GM12801 (cell line): ENCODE data around the gene MYBBP1A.

Experiments used
- CTCF ChIP-seq: IDR thresholded peaks from one replicate; pipeline ENCODE4 v1.5.1; 2011; ENCODE audit warnings: control low read depth; ENCODE audit not compliant: insufficient read length; ENCODE audit errors: extremely low read depth

The MYBBP1A gene

DNA sequence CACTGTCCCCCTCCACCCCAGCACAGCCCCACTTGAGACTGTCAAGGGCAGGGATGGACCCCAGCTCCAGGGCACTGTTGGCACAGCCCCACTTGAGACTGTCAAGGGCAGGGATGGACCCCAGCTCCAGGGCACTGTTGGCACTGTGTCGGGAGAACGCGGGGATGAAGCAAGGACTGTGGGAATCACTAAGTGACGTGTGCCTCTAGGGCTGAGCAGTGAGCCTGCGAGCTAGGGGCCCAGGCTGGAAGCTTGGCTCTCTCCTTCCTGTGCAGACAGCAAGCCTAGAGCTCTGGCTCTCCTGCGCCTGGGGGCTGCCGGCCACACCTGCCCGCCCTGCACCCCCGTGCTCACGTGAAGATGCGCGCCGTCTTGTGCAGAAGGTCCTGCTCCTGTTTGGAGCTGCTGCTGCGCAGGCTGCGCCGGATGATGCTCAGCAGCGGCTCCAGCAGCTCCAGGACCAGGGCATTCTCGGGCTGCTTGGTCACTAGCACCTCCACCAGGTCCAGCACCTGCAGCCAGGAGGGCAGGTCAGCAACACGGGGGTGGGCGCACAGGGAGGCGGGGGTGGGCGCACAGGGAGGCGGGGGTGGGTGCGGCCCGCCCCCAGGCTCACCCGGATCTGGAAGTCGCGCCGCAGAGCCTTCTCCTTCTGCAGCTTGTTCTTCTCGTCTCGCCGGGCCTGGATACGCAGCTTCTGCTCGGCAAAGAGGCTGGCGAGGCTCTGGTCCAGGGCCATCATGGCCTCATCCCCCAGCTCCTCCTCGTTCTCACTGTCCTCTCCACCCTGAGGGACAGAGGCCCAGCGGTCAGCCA lies 10.8 kb downstream of the MYBBP1A start:
- no peak for TF ChIP-seq CTCF

GRCh38 chr17:4543557-4544026 lies 11.6 kb downstream of the MYBBP1A start:
- no peak for TF ChIP-seq CTCF

GRCh38 chr17:4542726-4543191 lies 12.4 kb downstream of the MYBBP1A start:
- no peak for TF ChIP-seq CTCF

DNA sequence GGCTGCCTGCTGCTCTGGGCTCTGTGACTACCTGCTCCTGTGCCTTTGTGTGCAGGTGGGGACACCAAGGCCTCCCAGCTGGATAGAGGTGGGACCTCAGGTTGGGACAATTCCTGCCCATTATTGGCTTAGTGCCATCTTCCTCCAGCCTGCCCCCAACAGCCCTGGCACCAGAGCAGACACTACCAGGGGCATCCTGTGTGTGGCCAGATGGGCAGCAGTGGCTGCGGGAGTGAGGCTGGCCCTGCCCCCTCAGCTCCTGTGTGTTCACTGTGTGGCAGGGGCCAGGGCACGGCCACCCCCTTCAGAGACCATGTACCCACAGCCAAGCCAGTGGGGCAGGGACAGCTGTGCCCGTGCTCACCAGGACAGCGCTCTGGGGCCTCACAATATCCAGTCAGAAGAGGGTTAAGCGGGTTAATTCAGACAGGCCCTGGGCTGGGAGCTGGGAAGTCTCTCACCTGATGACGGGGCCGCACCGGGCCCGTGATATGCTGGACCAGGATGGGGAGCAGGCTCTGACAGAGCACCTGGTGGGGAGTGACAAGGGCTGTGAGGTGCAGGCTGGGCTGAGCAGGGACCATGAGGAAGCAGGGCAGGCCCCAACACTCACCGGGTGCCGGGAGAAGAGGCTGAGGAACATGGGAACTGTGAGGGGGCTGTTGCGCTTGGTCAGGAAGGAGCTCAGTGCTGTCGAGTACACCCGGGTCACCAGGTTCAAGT lies 13.0 kb downstream of the MYBBP1A start:
- TF ChIP-seq CTCF: no peak

DNA sequence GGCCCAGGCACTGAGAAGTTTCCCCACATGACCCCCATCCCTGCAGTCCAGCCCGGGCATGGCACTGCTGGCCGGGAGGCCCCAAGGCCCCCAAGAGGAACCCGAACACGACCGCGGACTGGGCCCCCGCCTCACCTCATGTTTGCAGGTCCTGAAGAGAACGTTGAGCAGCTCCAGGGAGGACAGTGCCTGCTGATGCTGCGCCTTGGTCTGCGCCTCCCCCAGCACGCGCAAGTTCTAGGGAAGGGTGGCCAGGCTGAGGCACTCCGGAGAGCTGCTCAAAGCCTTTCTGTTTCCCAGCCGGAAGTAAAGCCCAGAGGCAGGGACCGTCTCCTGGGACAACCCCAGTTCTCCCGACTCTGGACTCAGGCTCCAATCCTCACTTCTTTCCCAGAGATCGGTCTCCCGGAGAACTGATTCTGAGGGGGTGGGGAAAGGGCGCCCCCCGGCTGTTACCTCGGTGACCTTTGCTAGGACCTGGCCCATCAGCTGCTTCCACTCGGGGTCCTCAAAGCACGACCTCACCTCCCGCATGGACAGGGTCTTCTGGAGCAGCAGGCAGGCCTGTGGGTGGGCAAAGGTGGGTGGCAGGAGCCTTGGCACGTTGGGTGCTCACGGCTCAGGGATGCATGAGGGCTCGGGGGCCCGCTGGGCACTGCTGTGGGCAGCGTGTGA lies 13.7 kb downstream of the MYBBP1A start:
- TF ChIP-seq CTCF: no peak

DNA sequence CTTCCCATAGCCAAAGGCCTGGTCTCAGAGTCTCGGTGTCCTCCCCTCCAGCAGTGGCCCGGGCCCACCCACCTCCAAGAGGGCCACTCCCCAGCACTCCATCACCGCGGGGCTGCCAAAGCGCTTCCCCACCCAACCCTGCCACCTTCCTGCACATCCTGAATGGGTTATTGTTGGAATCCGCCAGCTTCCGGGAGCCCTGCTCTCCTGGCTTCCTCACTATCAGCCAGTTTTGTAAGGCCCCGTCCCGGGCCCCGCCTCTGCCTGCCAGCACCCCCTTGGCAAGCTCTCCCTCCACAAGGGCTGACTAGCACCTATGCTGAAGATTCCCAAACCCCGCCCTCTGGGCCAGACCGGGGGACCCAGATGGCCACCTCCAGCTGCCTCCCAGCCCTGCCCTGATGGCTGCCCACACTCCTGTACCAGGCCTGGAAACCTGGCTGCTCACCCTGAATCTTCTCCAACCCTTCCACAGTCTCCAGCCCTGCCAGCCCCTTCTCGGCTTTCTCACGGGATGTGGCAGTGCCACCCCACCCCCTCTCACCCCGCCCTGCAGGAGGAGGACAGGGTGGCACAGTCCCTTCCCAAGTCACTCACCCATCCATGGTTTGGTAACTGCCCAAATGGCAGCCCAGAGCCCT lies 14.4 kb downstream of the MYBBP1A start:
- no peak for TF ChIP-seq CTCF

DNA sequence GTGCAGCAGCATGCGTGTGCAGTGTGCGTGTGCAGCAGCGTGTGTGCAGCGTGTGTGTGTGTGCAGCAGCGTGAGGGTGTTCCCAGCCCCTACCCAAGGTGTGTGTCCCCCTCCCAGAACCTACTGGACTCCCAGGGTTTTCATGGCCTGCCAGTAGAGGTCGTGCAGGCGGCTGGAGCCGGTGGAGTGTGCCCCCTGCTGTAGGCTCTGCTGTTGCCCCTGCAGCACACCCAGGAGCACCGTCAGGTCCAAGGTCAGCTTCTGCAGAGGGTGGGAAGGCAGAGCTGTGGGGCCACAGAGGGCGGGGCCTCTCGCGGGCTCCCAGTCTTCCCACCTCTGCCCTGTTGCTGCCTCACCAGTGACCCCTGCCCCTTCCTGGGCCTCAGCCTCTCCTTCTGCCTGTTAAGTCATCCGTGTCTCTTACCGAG lies 14.9 kb downstream of the MYBBP1A start:
- no peak for TF ChIP-seq CTCF
